HG03460 (cell line): Measurements from ENCODE around the gene OTOG.

Source experiments
- ATAC-seq: cut with Tn5 transposase; IDR thresholded peaks from one replicate; pipeline ENCODE4 v1.9.1; 2021; ENCODE audit not compliant: unreplicated experiment

The OTOG gene

GRCh38 chr11:17560281-17561110 lies 13.4 kb downstream of the OTOG start:
- ATAC-seq = no peak

- ATAC-seq = no peak
Measured at GRCh38 chr11:17561111-17561415, 14.0 kb downstream of the OTOG start.

- ATAC-seq = no peak
Measured at GRCh38 chr11:17561526-17561925, 14.5 kb downstream of the OTOG start.

- no peak for ATAC-seq
Measured at GRCh38 chr11:17563231-17563646, 16.2 kb downstream of the OTOG start.

GRCh38 chr11:17563961-17564686 lies 17.1 kb downstream of the OTOG start:
- no peak for ATAC-seq

GRCh38 chr11:17564687-17565042 lies 17.6 kb downstream of the OTOG start:
- ATAC-seq = no peak

- ATAC-seq = no peak
Measured at GRCh38 chr11:17568944-17569343, 21.9 kb downstream of the OTOG start.

- no peak for ATAC-seq
Measured at GRCh38 chr11:17570034-17570433, 23.0 kb downstream of the OTOG start.

GRCh38 chr11:17571431-17572358 lies 24.6 kb downstream of the OTOG start:
- ATAC-seq = no peak

GRCh38 chr11:17572359-17572690 lies 25.3 kb downstream of the OTOG start:
- ATAC-seq = no peak

- ATAC-seq = no peak
Measured at GRCh38 chr11:17572791-17573460, 25.9 kb downstream of the OTOG start.

- no peak for ATAC-seq
Measured at GRCh38 chr11:17573526-17573925, 26.5 kb downstream of the OTOG start.

- no peak for ATAC-seq
Measured at GRCh38 chr11:17574141-17575091, 27.4 kb downstream of the OTOG start.

- no peak for ATAC-seq
Measured at GRCh38 chr11:17575431-17576425, 28.7 kb downstream of the OTOG start.

- ATAC-seq = no peak
Measured at GRCh38 chr11:17578296-17578695, 31.2 kb downstream of the OTOG start.

GRCh38 chr11:17578958-17579357 lies 31.9 kb downstream of the OTOG start:
- ATAC-seq = no peak

- ATAC-seq = no peak
Measured at GRCh38 chr11:17579451-17579850, 32.4 kb downstream of the OTOG start.

- no peak for ATAC-seq
Measured at GRCh38 chr11:17580271-17580670, 33.2 kb downstream of the OTOG start.
